CD4-positive, alpha-beta T cell treated with Interleukin-21 for 1 hour (primary cell): ENCODE results near the gene SSNA1.

Experiments used
- DNase-seq: peaks from one replicate; pipeline ENCODE4 v3.0.0-alpha.2; 2020

SSNA1 gene

DNA sequence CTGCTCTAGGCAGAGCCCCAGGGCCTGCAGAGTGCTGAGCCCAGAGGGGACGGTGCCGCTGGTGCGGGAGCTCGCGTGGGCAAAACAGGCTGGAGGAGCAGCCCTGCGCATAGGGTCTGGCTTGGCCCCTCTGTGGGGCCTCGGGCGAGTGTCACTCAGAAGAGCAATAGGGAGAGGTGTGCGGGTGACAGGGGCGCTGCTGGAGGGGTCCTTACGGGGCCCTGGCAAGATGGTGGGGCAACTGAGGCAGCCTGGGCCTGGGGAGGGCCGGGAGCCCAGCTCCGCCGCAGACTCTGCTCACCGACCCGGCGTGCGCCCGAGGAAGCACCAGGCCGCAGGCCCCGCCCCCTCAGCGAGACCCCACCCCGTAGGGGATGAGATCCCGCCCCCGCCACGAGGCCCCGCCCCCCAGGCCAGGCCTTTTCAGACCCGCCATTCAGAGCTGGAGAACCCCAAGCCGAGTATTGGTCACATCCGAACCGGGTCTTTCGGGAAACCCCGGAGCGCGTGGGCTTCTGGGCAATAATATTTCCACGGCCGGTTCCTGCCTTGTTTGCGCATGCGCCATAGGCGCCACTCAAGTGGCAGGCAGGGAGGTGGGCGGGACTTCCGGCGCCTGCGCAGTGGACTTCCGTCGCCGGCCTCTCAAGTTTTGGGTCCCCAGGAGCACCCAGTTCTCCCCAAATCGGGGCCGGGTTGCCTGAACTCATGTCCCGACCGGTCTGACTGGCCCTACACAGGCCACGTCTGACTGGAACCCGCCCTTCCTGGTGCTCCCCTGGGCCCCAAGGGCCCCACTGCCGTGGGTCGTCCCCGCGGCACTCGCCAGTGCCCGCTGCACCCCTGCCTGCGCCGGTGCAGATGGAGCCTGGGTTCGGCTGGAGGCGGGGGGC, 34.8 kb downstream of the SSNA1 start:
- peak; percentile 99 for DNase-seq

DNA sequence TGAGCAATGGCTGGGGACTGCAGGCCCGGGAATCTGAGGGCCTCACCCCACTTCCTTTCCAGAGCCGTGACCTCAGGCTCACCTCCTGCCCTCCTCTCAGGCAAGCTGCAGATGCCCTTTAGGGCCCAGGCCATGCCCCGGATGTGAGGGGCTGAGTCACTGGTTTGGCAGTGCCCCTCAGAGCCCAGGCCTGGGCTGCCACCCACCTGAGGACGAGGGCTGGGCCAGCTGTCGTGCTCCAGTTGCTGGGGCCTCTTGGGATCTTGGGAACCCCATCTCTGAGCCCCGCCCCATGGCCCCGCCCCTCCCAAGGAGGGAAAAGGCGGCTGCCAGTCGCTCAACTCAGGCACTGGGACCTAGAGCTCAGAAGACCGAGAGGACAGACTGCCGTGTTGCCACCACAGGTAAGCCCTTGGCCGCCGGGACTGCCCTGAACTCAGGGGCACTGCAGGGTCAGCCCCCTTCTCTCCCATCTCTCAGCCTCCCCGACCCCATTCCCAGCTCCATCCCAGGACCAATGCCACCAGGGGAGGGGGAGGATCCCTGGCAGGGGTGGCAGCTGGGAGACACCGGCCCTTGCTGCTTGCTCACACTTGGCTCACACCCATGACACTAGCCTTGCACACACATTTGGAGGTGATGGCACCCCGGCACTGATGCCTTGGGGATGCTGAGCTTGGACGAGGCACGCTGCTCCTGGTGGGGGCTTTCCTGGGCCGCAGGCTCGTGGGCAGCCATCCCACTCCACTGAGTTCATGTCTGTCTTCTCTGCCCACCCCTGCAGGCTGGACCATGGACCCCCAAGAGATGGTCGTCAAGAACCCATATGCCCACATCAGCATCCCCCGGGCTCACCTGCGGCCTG, 36.6 kb downstream of the SSNA1 start, which contains the start of gene CYSRT1:
CYSRT1 (plus strand) TSS at position 345 of the 865 bp plus-strand sequence; CDS start at position 793, 448 bp downstream.
- DNase-seq: no peak

DNA sequence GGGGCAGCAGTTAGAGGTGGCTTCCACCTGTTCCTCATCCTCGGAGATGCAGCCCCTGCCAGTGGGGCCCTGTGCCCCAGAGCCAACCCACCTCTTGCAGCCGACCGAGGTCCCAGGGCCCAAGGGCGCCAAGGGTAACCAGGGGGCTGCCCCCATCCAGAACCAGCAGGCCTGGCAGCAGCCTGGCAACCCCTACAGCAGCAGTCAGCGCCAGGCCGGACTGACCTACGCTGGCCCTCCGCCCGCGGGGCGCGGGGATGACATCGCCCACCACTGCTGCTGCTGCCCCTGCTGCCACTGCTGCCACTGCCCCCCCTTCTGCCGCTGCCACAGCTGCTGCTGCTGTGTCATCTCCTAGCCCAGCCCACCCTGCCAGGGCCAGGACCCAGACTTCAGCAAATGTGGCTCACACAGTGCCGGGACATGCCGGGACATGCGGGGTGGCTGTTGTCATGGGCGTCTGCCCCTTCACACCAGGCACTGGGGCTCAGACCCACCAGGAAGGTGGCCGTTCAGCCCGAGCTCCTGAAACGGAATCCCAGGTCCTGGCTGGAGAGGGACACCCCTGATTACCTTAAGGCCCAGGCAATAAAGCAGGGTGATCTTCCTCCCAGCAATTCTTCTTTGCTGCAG, 37.3 kb downstream of the SSNA1 start:
- no peak for DNase-seq

- no peak for DNase-seq
Observed at GRCh38 chr9:137226338-137227053, 38.0 kb downstream of the SSNA1 start.

DNA sequence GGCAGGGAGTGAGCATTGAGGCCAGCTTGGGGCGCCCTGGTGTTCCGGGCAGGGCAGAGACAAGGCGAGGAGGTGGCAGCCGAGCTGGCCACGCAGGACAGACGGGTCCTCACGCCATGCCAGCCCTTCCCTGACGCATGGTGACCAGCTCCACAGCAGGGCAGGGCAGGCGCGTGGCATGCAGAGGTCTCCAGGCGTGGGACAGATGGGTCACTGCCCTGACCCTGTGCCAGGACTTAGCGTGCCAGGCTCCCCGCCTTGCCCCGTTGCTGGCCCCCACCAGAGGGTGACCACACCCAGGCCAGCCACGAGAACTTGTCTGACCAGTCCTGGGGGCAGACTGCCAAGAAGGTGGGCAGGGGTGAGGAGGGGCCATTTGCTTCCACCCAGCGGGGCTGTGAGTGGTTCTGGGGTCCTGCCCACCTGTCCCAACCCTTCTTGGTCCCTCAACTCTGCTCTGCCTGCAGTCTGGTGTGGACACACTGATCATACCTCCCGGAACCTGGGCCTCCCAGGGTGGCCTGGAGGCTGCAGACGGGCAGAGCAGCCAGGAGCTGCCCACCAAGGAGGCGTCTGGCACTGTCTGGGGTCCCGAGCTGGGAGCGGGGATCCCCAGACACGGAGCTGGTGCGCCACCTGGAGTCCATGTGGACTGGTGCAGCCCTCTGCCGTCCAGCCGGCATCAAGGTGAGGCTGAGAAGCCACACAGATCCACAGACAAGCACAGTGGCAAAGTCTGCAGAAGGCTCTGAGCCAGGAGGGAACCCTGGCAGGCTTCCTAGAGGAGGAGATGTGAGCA, 38.8 kb downstream of the SSNA1 start, which contains the start of gene RNF224:
RNF224 (plus strand) TSS at position 449 of the 799 bp plus-strand sequence. CDS start 834 bp downstream, outside the sequence.
- DNase-seq: peak; percentile 84

DNA sequence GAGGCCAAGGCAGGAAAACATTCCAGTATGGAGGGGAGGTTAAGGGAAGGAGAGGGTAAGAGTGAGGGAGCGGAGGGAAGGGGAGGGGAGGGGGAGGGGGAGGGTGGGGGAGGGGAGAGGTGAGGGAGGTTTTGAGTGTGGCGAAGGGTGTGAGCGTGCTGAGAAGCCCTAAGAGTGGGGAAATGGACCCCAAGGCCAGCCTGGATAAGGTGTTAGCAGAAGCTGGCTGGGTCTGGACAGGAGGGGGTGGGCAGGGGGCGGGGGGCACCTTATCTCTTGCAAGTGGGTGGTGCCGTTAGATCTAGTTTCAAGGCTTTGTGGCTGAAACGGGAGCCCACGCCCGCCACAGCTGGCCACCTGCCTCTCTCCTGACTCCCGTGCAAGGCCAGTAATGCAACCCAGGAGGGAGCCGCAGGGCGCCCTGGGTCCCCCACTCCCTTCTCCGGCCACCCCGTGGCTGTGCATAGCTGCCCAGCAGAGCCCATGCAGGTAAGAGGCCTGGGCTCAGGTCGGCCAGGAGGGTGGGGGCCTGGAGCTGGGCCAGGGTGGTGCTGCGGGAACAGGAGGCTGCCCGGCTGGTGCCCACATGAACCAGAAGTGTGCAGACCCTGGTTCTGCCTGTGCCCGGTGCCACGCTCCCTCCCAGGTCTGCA, 39.5 kb downstream of the SSNA1 start:
- no peak for DNase-seq

GRCh38 chr9:137228506-137228967, 40.1 kb downstream of the SSNA1 start:
- no peak for DNase-seq

DNA sequence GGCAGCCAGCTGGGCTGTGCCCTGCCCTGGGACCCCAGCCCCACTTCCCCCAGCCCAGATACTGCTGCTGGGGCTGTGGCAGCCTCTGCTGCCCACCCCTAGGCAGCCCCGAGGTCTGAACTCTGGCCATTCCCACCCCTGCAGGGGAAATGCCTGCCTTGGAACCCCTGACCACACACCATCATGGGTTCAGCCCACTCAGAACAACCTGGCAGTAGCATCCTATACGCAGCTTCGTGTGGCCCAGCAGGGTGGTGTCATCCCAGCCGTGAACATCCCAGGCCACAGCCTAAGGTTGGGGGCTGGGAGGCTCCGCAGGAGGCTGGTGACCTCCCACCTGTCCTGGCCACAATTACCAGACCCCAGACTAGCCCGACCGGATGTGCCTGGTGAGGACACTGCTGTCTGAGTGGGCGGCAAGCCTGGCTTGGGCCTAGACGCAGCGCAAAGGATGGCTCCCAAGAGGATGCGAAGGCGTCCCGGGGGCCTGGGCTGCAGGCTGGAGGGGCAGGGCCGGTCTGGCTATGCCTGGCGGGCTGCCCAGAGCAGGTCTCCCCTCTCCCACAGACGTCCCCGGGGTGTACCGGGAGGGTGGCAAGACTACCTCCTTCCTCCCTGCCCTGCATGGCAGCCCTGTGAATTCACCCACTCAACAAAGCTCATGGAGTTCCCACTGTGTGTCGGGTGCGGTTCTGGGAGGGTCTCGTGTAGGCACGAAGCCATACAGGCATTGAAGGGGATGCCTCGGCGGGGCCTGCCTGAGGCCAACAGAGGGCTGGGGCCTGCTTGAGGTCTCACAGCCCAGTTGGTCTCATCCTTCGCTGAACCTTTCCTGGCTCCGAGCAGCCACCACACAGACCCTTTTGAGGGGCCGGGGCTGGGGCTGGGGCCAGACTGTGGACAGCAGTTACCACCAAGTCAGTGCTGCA, 40.8 kb downstream of the SSNA1 start:
- no peak for DNase-seq

DNA sequence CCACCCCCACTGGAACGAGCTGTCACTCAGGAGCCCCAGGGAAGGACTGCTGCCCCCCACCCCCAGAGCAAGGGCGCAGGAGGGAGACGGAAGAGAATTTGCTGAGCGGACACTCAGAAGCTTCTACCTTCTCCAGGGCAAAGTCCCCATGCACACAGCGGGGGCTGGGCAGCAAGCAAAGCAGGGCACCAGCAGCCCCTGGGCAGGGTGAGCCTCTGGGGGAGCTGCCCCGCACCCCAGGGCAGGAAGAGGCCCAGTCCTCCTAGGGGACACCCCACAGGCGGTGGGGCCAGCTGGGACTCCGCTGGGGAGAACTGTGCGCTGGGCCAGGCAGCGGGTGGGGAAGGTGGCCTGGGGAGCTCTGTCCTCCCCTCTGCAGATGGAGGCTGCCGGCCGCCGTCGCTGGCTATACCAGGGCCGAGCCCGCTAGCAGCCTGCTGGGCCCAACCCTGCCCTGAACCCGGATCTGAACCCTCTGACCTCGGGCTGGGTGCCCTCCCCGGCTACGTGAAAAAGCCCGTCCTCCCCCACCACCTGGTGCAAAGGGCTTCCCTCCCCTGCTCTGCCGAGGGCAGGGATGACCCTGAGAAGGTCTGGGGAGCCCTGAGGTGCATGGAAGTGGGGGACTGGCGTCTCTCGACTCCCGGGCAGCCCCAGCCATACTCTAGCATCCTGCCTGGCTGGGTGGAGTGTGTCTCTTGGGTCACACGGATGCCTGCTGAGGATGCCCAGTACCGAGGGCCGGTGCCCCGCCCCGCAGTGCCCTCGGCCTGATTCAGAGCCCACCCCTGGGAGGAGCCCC, 41.6 kb downstream of the SSNA1 start:
- no peak for DNase-seq

DNA sequence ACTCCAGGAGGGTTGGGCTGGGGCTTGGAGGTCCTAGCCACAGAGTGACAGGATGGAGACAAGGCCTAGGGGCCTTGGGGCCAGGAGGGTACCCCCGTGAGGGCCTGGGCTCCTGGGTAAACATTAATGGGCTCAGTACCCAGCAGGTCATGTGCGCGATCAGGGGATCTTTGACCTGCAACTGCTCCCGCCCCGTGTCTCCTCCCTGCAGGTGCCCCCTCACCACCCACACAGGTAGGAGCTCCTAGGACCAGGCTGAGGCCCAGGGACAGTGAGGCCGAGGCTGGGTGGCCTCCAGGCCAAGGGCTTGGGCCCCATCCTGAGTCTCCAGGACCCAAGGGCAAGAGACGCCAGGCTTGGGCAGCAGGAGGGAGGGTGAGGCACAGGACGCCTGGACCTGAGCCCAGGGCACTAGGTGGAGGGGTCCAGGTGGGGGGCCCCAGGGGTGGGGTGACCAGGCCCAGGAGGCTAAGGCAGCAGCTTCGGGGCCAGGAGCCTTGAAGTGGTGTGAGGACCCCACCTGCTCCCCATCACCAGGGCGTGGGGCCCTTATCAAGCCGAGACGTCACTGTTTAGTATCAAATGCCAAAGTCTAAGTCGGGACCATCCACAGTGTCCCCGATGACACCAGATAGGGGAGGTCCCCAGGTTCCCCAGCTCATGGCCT, 42.4 kb downstream of the SSNA1 start, which contains the start of gene SLC34A3:
SLC34A3 (plus strand) TSS at position 197 of the 667 bp plus-strand sequence. CDS start 802 bp downstream, outside the sequence.
- no peak for DNase-seq

DNA sequence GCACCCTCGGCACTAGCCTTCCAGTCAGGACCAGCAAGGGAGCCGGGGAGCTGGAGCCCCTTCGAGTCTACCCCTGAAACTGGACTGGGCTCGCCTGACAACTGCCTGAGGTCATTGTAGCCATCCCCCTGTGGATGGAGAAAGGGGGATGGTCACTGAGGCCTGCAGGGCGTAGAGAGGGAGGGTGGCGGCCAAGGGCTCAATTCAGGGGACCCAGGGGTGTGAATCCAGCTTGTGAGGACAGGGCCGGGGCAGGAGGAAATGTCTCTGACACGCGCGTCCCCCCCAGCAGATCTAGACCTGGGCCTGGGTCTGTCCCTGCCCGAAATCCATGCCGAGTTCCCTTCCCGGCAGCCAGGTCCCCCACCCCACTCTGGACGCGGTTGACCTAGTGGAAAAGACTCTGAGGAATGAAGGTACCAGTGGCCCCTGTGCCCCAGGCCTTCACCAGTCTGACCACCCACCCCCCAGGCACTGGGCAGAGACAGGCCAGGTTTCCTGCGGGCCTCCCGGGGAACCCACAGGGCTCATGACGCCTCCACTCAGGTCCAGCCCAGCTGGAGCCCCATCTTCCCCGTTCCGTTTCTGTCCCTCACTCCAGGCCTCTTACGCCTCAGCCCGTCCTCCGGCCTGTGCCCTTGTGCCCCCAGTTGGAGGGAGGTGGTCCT, 43.0 kb downstream of the SSNA1 start:
- no peak for DNase-seq

GRCh38 chr9:137232101-137232500, 43.6 kb downstream of the SSNA1 start:
- no peak for DNase-seq

DNA sequence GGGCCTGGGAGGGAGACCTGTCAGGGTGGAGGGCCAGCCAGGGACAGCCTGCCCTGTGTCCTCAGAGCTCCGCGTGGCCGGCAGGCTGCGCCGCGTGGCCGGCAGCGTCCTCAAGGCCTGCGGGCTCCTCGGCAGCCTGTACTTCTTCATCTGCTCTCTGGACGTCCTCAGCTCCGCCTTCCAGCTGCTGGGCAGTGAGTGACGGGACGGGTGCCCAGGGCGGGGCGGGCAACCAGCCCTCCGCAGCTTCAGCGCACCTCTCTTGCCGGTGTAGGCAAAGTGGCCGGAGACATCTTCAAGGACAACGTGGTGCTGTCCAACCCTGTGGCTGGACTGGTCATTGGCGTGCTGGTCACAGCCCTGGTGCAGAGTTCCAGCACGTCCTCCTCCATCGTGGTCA, 44.0 kb downstream of the SSNA1 start:
- DNase-seq: no peak

- DNase-seq: no peak
Observed at GRCh38 chr9:137233143-137233980, 44.9 kb downstream of the SSNA1 start.

DNA sequence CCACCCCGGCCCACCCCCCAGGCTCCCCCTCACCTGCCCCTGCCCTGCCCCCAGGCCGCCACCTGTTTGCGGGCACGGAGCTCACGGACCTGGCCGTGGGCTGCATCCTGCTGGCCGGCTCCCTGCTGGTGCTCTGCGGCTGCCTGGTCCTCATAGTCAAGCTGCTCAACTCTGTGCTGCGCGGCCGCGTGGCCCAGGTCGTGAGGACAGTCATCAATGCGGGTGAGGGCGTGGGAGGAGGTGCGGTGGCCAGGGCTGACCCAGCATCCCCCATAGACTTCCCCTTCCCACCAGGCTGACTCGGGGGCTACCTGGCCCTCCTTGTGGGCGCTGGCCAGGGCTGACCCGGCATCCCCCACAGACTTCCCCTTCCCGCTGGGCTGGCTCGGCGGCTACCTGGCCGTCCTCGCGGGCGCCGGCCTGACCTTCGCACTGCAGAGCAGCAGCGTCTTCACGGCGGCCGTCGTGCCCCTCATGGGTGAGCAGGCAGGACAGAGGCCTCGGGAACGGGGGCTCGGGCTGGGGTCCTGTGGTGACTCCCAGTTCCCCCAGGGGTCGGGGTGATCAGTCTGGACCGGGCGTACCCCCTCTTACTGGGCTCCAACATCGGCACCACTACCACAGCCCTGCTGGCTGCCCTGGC, 45.7 kb downstream of the SSNA1 start:
- DNase-seq: no peak
